Ovary (tissue), 3 donors: ENCODE data around the gene TRMU.

Source experiments
- EP300 ChIP-seq: sonication (generic); formaldehyde crosslinking; IDR thresholded peaks from one replicate; pipeline ENCODE4 v1.6.1; 2017; ENCODE audit warnings: antibody characterized with exemption
- POLR2A ChIP-seq: fragments of 450-650 bp; IDR thresholded peaks from one replicate; pipeline ENCODE4 v1.6.1; 2017; ENCODE audit warnings: antibody characterized with exemption, mild to moderate bottlenecking, moderate library complexity
- TF ChIP-seq, protein P1 (sequence below), 3 donors: fragments of 450-650 bp in 2 of 3; fragments of 200-600 bp in 1 of 3; IDR thresholded peaks; one replicate each; pipeline versions ENCODE4 v1.5.1 to v1.8.0; 2016 to 2022; ENCODE audit warnings: antibody characterized with exemption in 3 of 3, mild to moderate bottlenecking in 1 of 3
- donor health status: DM: no; HTN: no; CAD: no.

DNA sequence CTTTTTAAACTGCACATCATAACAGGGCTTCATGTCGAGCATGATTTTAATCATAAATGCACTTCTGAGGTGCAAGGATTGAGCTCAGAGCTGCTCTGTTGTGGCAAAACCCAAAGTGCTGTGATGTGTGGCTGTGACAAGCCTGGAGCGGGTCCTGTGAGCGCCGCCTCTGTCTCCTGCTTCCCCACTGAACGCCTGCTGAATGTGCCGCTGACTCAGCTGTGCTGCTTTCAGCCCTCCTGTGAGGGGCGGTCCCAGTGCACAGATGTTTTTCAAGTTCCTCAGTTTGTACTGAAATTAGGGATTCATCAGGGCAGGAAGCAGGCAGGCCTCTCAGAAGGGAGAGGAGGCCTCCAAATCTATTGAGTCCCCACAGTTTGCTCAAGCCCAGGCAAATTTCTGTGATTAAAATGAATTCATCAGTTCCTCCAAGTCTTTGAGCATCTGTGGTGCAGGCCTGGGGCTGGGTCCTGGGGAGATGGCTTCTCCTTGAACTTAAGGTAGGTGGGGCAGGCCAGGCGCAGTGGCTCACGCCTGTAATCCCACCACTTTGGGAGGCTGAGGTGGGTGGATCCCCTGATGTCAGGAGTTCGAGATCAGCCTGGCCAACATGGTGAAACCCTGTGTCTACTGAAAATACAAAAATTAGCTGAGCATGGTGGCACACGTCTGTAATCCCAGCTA lies 41.8 kb upstream of the TRMU start:
- TF ChIP-seq, protein P1, sequence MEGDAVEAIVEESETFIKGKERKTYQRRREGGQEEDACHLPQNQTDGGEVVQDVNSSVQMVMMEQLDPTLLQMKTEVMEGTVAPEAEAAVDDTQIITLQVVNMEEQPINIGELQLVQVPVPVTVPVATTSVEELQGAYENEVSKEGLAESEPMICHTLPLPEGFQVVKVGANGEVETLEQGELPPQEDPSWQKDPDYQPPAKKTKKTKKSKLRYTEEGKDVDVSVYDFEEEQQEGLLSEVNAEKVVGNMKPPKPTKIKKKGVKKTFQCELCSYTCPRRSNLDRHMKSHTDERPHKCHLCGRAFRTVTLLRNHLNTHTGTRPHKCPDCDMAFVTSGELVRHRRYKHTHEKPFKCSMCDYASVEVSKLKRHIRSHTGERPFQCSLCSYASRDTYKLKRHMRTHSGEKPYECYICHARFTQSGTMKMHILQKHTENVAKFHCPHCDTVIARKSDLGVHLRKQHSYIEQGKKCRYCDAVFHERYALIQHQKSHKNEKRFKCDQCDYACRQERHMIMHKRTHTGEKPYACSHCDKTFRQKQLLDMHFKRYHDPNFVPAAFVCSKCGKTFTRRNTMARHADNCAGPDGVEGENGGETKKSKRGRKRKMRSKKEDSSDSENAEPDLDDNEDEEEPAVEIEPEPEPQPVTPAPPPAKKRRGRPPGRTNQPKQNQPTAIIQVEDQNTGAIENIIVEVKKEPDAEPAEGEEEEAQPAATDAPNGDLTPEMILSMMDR (IDR thresholded peaks at IDR 0.05): no peak
- TF ChIP-seq EP300 (no peak), POLR2A (no peak)
